ENCODE measurements around the gene PET100.
"Not testable (repeated sequence)": the region's sequence is repeated elsewhere in the genome, so short reads cannot be mapped to it uniquely, and the experiment has no call there.

Gene PET100

DNA sequence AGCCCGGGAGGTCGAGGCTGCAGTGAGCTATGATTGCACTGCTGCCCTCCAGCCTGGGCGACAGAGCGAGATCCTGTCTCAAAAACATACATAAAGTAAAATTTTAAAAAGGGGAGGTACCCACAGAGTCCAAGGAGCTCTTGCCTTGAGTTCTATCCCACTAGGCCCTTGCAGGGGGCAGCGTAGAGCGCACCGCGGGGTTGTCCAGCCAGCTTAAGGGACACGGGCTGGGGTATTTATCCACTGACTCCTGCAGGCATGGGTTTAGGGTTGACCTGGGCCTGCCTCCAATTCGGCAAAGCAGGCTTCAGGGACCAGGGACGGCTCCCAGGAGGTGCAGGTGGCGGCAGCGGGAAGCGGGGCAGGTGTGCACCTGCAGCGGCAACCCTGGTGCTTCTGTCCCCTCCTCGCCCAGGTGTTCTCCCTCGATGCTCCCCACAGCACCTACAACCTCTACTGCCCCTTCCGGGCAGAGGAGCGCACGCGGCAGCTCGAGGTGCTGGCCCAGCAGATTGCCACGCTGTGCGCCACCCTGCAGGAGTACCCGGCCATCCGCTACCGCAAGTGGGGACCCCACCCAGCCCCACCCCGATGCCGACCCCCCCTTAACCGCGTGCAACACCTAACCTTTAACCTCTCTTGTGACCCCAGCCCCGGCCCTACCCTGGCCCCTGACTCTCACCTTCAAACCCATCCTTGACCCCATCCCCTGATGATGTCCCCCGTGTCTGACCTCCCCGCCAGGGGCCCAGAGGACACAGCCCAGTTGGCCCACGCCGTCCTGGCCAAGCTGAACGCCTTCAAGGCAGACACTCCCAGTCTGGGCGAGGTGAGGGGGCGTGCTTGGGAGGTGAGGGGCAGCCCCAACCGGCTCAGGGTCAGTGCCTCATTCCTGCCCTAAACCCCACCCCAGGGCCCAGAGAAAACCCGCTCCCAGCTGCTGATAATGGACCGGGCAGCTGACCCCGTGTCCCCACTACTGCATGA, 12.0 kb downstream of the PET100 start:
- peaks cover 11% of the 10 kb centered on the region for H3K36me3 ChIP-seq (ENCODE audit: control insufficient read depth, insufficient read depth, low read length)
- no peak overlapping the region for H3K9ac ChIP-seq (ENCODE audit: low read length)
- no peaks in the 10 kb centered on the region for H3K9me3 ChIP-seq (ENCODE audit: control insufficient read depth, low read length)
- H3K27me3 ChIP-seq (ENCODE audit: control insufficient read depth, insufficient read depth, low read length) = no peaks in the 10 kb centered on the region
- H3K4me1 ChIP-seq (ENCODE audit: control insufficient read depth, insufficient read depth, low read length) = peaks cover 8% of the 10 kb centered on the region
- no peak overlapping the region for H3K4me3 ChIP-seq (ENCODE audit: low read length)

DNA sequence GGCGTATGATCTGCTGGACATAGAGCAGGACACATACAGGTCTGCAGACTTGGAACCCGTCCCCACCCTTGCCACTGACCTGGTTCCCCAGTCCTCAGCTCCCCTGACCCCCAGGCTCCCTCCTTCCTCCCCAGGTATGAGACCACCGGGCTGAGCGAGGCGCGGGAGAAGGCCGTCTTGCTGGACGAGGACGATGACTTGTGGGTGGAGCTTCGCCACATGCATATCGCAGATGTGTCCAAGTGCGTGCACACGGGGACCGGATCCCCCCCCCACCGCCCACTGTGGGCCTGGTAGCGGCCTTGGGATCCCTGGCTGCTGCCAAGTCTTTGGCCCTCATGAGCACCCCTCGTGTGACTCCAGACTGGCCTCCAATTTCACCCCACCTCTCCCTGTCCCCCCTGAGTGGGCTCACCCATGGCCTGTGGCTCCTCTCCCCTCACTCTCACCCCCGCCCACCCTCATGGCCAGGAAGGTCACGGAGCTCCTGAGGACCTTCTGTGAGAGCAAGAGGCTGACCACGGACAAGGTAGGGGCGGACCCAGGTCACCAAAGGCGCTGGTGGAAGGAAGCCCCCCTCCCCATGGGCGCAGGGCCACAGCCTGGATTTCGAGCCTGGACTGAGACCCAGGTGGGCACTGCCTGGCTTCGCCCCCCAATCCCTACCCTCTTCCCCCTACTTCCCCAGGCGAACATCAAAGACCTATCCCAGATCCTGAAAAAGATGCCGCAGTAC, 12.9 kb downstream of the PET100 start:
- no peak overlapping the region for H3K9ac ChIP-seq (ENCODE audit: low read length)
- no peaks in the 10 kb centered on the region for H3K9me3 ChIP-seq (ENCODE audit: control insufficient read depth, low read length)
- peaks cover 6% of the 10 kb centered on the region for H3K4me1 ChIP-seq (ENCODE audit: control insufficient read depth, insufficient read depth, low read length)
- peaks cover 11% of the 10 kb centered on the region for H3K36me3 ChIP-seq (ENCODE audit: control insufficient read depth, insufficient read depth, low read length)
- H3K27me3 ChIP-seq (ENCODE audit: control insufficient read depth, insufficient read depth, low read length) = no peaks in the 10 kb centered on the region
- H3K4me3 ChIP-seq (ENCODE audit: low read length) = no peak overlapping the region

DNA sequence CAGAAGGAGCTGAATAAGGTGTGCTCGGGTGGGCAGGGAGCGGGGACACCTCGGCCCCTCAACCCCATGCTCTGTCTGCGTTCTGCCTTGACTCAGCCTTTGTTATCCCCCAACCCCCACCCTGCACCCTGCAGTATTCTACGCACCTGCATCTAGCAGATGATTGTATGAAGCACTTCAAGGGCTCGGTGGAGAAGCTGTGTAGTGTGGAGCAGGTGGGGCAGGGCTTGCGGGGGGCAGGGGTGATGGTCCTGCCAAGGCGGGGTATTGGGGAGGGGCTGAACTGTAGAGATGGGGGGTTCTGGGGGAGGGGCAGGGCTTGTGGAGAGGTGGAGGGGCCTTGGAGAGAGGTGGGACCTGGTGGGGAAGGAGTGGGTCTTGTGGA, 13.4 kb downstream of the PET100 start:
- H3K27me3 ChIP-seq (ENCODE audit: control insufficient read depth, insufficient read depth, low read length) = no peaks in the 10 kb centered on the region
- H3K9me3 ChIP-seq (ENCODE audit: control insufficient read depth, low read length) = no peaks in the 10 kb centered on the region
- H3K36me3 ChIP-seq (ENCODE audit: control insufficient read depth, insufficient read depth, low read length) = peaks cover 11% of the 10 kb centered on the region
- peaks cover under 1% of the 10 kb centered on the region for H3K4me1 ChIP-seq (ENCODE audit: control insufficient read depth, insufficient read depth, low read length)
- no peak overlapping the region for H3K4me3 ChIP-seq (ENCODE audit: low read length)
- H3K9ac ChIP-seq (ENCODE audit: low read length) = no peak overlapping the region

DNA sequence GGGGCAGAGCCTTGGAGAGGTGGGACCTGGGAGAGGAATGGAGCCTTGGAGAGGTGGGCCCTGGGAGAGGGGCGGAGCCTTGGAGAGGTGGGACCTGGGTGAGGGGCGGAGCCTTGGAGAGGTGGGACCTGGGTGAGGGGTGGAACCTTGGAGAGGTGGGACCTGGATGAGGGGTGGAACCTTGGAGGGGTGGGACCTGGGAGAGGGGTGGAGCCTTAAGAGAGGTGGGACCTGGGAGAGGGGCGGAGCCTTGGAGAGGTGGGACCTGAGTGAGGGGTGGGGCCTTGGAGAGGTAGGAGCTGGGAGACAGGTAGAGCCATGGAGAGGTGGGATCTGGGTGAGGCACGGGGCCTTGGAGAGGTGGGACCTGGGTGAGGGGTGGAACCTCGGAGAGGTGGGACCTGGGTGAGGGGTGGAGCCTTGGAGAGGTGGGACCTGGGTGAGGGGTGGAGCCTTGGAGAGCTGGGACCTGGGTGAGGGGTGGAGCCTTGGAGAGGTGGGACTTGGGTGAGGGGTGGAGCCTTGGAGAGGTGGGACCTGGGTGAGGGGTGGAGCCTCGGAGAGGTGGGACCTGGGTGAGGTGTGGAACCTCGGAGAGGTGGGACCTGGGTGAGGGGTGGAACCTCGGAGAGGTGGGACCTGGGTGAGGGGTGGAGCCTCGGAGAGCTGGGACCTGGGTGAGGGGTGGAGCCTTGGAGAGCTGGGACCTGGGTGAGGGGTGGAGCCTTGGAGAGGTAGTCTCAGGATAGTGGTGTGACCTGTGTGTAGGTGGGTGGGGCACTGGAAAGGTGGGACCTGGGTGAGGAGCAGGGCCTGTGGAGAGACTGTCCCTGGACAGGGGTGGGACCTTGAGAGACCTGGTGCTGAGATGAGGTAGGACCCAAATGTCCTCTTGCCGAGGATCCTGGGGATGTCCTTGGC, 14.3 kb downstream of the PET100 start:
- not testable (repeated sequence) for H3K4me1 ChIP-seq (ENCODE audit: control insufficient read depth, insufficient read depth, low read length); H3K4me3 ChIP-seq (ENCODE audit: low read length); H3K27me3 ChIP-seq (ENCODE audit: control insufficient read depth, insufficient read depth, low read length); H3K9ac ChIP-seq (ENCODE audit: low read length); H3K9me3 ChIP-seq (ENCODE audit: control insufficient read depth, low read length)
- H3K36me3 ChIP-seq (ENCODE audit: control insufficient read depth, insufficient read depth, low read length) = peaks cover 11% of the 10 kb centered on the region

DNA sequence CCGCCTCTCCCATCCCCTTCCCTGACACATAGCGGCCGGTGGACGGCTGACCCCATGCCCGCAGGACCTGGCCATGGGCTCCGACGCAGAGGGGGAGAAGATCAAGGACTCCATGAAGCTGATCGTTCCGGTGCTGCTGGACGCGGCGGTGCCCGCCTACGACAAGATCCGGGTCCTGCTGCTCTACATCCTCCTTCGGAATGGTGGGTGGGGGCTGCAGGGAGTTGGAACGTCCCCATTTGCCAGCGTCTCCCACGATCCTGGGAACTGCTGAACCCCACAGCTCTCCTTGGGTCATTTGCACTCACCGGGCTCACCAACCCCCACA, 14.9 kb downstream of the PET100 start:
- no peaks in the 10 kb centered on the region for H3K9me3 ChIP-seq (ENCODE audit: control insufficient read depth, low read length)

DNA sequence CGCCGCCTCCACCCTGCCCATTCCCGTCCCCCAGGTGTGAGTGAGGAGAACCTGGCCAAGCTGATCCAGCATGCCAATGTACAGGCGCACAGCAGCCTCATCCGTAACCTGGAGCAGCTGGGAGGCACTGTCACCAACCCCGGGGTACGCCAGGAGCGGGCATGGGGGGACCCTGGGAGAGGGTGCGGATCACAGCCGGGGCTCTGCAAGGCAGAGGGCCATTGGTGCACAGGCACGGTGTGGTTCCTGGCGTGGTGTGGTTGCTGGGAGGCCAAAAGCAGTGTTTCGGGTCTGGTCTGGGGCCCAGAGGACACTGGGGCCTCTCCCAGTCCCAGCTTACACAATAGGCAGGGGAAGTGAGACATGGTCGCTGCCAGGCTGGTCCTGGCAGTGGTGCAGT, 15.6 kb downstream of the PET100 start:
- Histone ChIP-seq H3K36me3 (ENCODE audit: control insufficient read depth, insufficient read depth, low read length) (peaks cover 3% of the 10 kb centered on the region), H3K9me3 (ENCODE audit: control insufficient read depth, low read length) (no peaks in the 10 kb centered on the region), H3K27me3 (ENCODE audit: control insufficient read depth, insufficient read depth, low read length) (no peaks in the 10 kb centered on the region), H3K4me1 (ENCODE audit: control insufficient read depth, insufficient read depth, low read length) (no peaks in the 10 kb centered on the region), H3K9ac (ENCODE audit: low read length) (no peak overlapping the region), H3K4me3 (ENCODE audit: low read length) (no peak overlapping the region)

More for the DNA sequence above, 14.9 kb downstream of the PET100 start:
- no peak overlapping the region for H3K4me3 ChIP-seq (ENCODE audit: low read length)
- H3K27me3 ChIP-seq (ENCODE audit: control insufficient read depth, insufficient read depth, low read length) = no peaks in the 10 kb centered on the region
- H3K36me3 ChIP-seq (ENCODE audit: control insufficient read depth, insufficient read depth, low read length) = peaks cover 10% of the 10 kb centered on the region
- H3K9ac ChIP-seq (ENCODE audit: low read length) = no peak overlapping the region
- H3K4me1 ChIP-seq (ENCODE audit: control insufficient read depth, insufficient read depth, low read length) = no peaks in the 10 kb centered on the region

DNA sequence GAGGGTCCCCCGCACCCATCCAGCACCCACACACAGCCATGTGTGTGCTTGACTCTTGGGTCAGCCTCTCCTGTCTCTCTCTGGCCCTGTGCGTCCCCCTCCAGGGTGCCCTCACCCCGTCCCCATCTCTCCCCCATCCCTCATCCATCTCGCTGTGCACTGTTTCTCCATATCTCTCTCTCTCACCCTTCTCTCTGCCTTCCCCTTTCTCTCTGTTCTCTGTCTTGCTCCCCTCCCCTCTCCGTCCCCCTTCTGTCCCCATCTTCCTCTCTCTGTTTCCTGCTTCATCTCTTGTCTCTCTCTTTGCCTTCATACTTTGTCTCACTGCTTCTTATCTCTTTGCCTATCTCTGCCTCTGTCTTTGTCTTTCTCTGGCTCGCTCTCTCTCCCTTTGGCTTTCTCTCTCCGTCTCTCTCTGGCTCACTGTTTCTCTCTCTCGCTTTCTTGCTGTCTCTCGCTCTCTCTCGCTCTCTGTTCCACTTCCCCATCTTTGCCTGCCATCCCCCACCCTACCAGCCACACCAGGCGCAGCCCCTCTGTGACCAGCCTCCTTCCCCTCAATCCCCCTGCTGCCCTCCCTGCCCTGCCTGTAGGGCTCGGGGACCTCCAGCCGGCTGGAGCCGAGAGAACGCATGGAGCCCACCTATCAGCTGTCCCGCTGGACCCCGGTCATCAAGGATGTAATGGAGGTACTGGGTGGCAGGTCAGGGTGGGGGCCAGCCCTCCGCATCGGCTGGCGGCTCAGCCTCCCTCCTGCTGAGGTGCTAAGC, 16.2 kb downstream of the PET100 start:
- Histone ChIP-seq H3K36me3 (ENCODE audit: control insufficient read depth, insufficient read depth, low read length) (no peaks in the 10 kb centered on the region), H3K4me3 (ENCODE audit: low read length) (no peak overlapping the region)

DNA sequence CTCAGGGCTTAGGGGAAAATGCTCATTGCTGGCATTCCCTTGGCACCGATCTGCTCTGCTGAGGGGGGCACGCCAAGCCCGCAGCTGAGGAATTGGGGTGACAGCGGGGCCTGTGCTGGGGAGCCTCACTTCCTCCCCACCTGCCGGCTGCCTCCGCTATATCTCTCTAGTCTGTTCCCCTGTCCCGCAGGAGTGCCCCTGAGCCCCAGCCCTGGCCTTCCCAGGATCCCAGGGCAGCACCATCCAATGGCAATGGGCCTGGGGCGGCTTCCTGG, 16.8 kb downstream of the PET100 start:
- Histone ChIP-seq H3K4me3 (ENCODE audit: low read length) (no peak overlapping the region), H3K27me3 (ENCODE audit: control insufficient read depth, insufficient read depth, low read length) (no peaks in the 10 kb centered on the region), H3K9ac (ENCODE audit: low read length) (no peak overlapping the region), H3K36me3 (ENCODE audit: control insufficient read depth, insufficient read depth, low read length) (no peaks in the 10 kb centered on the region), H3K9me3 (ENCODE audit: control insufficient read depth, low read length) (no peaks in the 10 kb centered on the region), H3K4me1 (ENCODE audit: control insufficient read depth, insufficient read depth, low read length) (no peaks in the 10 kb centered on the region)

More for the DNA sequence above, 16.2 kb downstream of the PET100 start:
- no peaks in the 10 kb centered on the region for H3K9me3 ChIP-seq (ENCODE audit: control insufficient read depth, low read length)
- no peaks in the 10 kb centered on the region for H3K27me3 ChIP-seq (ENCODE audit: control insufficient read depth, insufficient read depth, low read length)
- H3K9ac ChIP-seq (ENCODE audit: low read length) = no peak overlapping the region
- H3K4me1 ChIP-seq (ENCODE audit: control insufficient read depth, insufficient read depth, low read length) = no peaks in the 10 kb centered on the region

DNA sequence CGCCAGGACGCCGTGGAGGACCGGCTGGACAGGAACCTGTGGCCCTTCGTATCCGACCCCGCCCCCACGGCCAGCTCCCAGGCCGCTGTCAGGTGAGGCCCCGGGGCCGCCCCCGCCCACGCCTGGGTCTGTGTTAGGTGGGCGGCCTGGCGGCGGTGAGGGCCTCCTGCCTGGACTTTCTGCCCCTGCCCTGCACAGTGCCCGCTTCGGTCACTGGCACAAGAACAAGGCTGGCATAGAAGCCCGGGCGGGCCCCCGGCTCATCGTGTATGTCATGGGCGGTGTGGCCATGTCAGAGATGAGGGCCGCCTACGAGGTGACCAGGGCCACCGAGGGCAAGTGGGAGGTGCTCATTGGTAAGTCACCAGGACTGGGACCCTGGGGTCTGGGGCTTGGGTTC, 17.6 kb downstream of the PET100 start:
- Histone ChIP-seq H3K9ac (ENCODE audit: low read length) (no peak overlapping the region), H3K4me3 (ENCODE audit: low read length) (no peak overlapping the region)

DNA sequence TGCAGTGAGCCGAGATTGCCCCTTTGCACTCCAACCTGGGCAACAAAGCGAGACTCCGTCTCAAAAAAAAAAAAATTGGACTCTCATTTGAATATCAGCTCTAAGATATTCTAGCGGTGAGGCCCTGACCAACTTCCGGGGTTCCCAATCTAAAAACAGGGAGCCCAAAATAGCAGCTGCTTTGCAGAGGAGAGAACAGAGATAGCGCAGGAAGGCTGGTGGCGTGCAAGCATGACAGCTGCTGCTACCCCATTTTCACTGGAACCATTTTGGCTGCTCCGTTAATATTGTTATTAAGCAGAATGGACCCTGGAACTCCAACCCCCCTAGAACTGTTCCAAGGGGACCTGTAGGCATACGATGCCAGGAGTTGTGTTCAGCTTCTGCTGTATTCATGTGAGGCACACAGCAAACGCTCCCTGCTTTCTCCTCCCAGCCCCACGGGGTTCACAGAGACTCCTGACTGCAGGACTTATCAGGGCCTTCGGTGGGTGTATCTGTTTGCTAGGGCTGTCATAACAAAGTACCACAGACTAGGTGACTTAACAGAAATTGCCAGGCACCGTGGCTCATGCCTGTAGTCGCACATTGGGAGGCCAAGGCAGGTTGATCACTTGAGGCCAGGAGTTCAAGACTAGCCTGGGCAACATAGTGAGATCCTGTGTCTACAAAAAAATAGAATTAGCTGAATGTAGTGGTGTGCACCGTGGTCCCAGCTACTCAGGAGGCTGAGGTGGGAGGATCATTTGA, 18.8 kb downstream of the PET100 start:
- H3K4me3 ChIP-seq (ENCODE audit: low read length) = no peak overlapping the region
- H3K9me3 ChIP-seq (ENCODE audit: control insufficient read depth, low read length) = no peaks in the 10 kb centered on the region
- peaks cover 7% of the 10 kb centered on the region for H3K4me1 ChIP-seq (ENCODE audit: control insufficient read depth, insufficient read depth, low read length)
- H3K36me3 ChIP-seq (ENCODE audit: control insufficient read depth, insufficient read depth, low read length) = no peaks in the 10 kb centered on the region
- H3K9ac ChIP-seq (ENCODE audit: low read length) = no peak overlapping the region
- H3K27me3 ChIP-seq (ENCODE audit: control insufficient read depth, insufficient read depth, low read length) = no peaks in the 10 kb centered on the region

More for the DNA sequence above, 17.6 kb downstream of the PET100 start:
- no peaks in the 10 kb centered on the region for H3K36me3 ChIP-seq (ENCODE audit: control insufficient read depth, insufficient read depth, low read length)
- H3K4me1 ChIP-seq (ENCODE audit: control insufficient read depth, insufficient read depth, low read length) = peaks cover 3% of the 10 kb centered on the region
- no peaks in the 10 kb centered on the region for H3K27me3 ChIP-seq (ENCODE audit: control insufficient read depth, insufficient read depth, low read length)
- no peaks in the 10 kb centered on the region for H3K9me3 ChIP-seq (ENCODE audit: control insufficient read depth, low read length)

DNA sequence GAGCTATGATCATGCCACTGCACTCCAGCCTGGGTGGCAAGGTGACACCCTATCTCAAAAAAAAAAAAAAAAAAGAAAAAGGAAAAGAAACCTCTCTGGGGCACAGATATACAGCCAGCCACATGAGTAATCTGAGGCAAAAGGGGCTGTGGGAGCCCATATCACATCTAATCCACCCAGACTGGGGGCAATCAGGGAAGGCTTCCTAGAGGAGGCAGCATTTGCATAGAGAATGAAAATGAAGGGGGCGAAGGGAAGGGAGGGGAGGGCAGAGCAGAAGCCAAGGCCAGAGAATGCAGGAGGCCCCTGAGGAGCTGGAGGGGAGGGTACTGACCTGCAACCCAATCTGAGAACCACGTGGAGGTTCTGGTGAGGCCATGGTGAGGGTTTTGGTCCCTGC, 20.6 kb downstream of the PET100 start:
- no peak overlapping the region for H3K4me3 ChIP-seq (ENCODE audit: low read length)
- no peaks in the 10 kb centered on the region for H3K27me3 ChIP-seq (ENCODE audit: control insufficient read depth, insufficient read depth, low read length)
- no peak overlapping the region for H3K9ac ChIP-seq (ENCODE audit: low read length)
- no peaks in the 10 kb centered on the region for H3K9me3 ChIP-seq (ENCODE audit: control insufficient read depth, low read length)
- H3K36me3 ChIP-seq (ENCODE audit: control insufficient read depth, insufficient read depth, low read length) = no peaks in the 10 kb centered on the region
- H3K4me1 ChIP-seq (ENCODE audit: control insufficient read depth, insufficient read depth, low read length) = peaks cover 7% of the 10 kb centered on the region

Data from mucosa of stomach (tissue), 1 donor.